Common myeloid progenitor, CD34-positive (primary cell): Measurements from ENCODE around the gene DCAF11.

Source experiments
- CTCF ChIA-PET: fragments of 350-600 bp; sonication (Branson Sonifier 250); formaldehyde crosslinking; loops from one replicate; lab custom pipeline; 2021; ENCODE audit warnings: antibody characterized with exemption; lab: Charles Lee
- POLR2A ChIA-PET: fragments of 350-600 bp; sonication (Branson Sonifier 250); formaldehyde crosslinking; loops from one replicate; lab custom pipeline; 2021; ENCODE audit warnings: antibody characterized with exemption; lab: Charles Lee
- DNase-seq, 3 donors: peaks; one replicate each; pipeline versions ENCODE4 v3.0.0 to v3.0.0-alpha.2; 2013
- H3K27ac ChIP-seq, 2 experiments: 1 replicate in 1 of 2; 2 replicates in 1 of 2; pipeline ENCODE4 v1.7.0; 2013; ENCODE audit warnings: inconsistent platforms in 2 of 2, low read length in 2 of 2, mild to moderate bottlenecking in 2 of 2, low read depth in 1 of 2, moderate library complexity in 1 of 2; ENCODE audit not compliant: severe bottlenecking in 2 of 2, insufficient read depth in 1 of 2, poor library complexity in 1 of 2
- H3K27me3 ChIP-seq, 5 experiments: replicated peaks in 2 of 5; 1 replicate in 3 of 5; 2 replicates in 2 of 5; pipeline versions ENCODE4 v1.6.1 to v1.7.0; 2013; ENCODE audit warnings: low read length in 4 of 5, mild to moderate bottlenecking in 2 of 5, moderate library complexity in 2 of 5, inconsistent platforms in 1 of 5; ENCODE audit not compliant: insufficient read depth in 5 of 5, control insufficient read depth in 4 of 5
- H3K36me3 ChIP-seq, 4 experiments: 1 replicate in 2 of 4; 2 replicates in 2 of 4; pipeline versions ENCODE4 v1.6.1 to v1.7.0; 2013; ENCODE audit warnings: low read length in 3 of 4, control low read depth in 1 of 4, mild to moderate bottlenecking in 1 of 4; ENCODE audit not compliant: control insufficient read depth in 4 of 4, insufficient read depth in 4 of 4
- H3K4me1 ChIP-seq, 4 experiments: 1 replicate in 3 of 4; 2 replicates in 1 of 4; pipeline versions ENCODE4 v1.6.1 to v1.7.1; 2013; ENCODE audit warnings: low read length in 3 of 4, mild to moderate bottlenecking in 3 of 4, control low read depth in 1 of 4, inconsistent platforms in 1 of 4, moderate library complexity in 1 of 4; ENCODE audit not compliant: control insufficient read depth in 4 of 4, insufficient read depth in 4 of 4; ENCODE audit errors: control extremely low read depth in 1 of 4
- H3K4me3 ChIP-seq, 7 experiments: 1 replicate in 4 of 7; 2 replicates in 3 of 7; pipeline versions ENCODE4 v1.5.1 to v1.7.0; 2013; ENCODE audit warnings: mild to moderate bottlenecking in 7 of 7, low read length in 6 of 7, moderate library complexity in 6 of 7, inconsistent platforms in 2 of 7, low read depth in 2 of 7, control low read depth in 1 of 7; ENCODE audit not compliant: insufficient read depth in 4 of 7, control insufficient read depth in 1 of 7; ENCODE audit errors: extremely low read depth in 1 of 7
- H3K9me3 ChIP-seq, 5 experiments: 1 replicate in 4 of 5; 2 replicates in 1 of 5; pipeline versions ENCODE4 v1.6.1 to v1.7.1; 2013; ENCODE audit warnings: low read length in 4 of 5, mild to moderate bottlenecking in 2 of 5, inconsistent platforms in 1 of 5, low read depth in 1 of 5, moderate library complexity in 1 of 5; ENCODE audit not compliant: control insufficient read depth in 4 of 5, insufficient read depth in 2 of 5; ENCODE audit errors: control extremely low read depth in 1 of 5
- WGBS: methylation state at CpG from one replicate; pipeline ENCODE4 v1.1.5; 2013; ENCODE audit not compliant: insufficient coverage; 5-methylcytosine and 5-hydroxymethylcytosine counted together

The DCAF11 gene

GRCh38 chr14:24080142-24080530 is 34.4 kb upstream of the DCAF11 start:
- CTCF ChIA-PET, result interaction anchor here (0.8 to 5.8 kb wide), 10 partner anchors 8 to 66 kb away, joined by 3 to 64 read pairs (median 8); partner anchors contain the start of genes CARMIL3 and PCK2
- peaks cover 7 to 27% (median 26%) of the 10 kb centered on the region in 4 experiments for H3K4me1 ChIP-seq
- no peak overlapping the region for H3K27ac ChIP-seq
- no peak for DNase-seq
- H3K36me3 ChIP-seq, result no peaks in the 10 kb centered on the region
- POLR2A ChIA-PET, result interaction anchor here (0.7 to 1.9 kb wide), 3 partner anchors 9 to 34 kb away, joined by 3 to 7 read pairs (median 3); partner anchors contain the start of genes DCAF11 and NRL
- H3K27me3 ChIP-seq, result peaks cover 0 to 12% (median 7%) of the 10 kb centered on the region in 5 experiments
- 79% methylated on average over 6 of the region's 6 CpGs for WGBS
- no peaks in the 10 kb centered on the region for H3K9me3 ChIP-seq
- H3K4me3 ChIP-seq, result peak overlapping the region in 1 of 7 experiments; percentile 80

- H3K27ac ChIP-seq, result no peak overlapping the region
- WGBS, result under 1% methylated on average over 60 of the region's 74 CpGs
- ChIA-PET POLR2A (interaction anchor here (0.6 to 1.9 kb wide), 5 partner anchors 8 to 33 kb away, joined by 3 to 7 read pairs (median 3); partner anchors contain the start of genes DCAF11 and NRL), CTCF (interaction anchor here (0.9 to 5.8 kb wide), 13 partner anchors 12 to 31 kb away, joined by 3 to 64 read pairs (median 5); partner anchors contain the start of genes CARMIL3 and PCK2)
- no peaks in the 10 kb centered on the region for H3K36me3 ChIP-seq
- peak overlapping the region; percentile 60 to 81 (median 67) for H3K4me3 ChIP-seq
- peak; percentile 43 to 84 (median 80) for DNase-seq
- H3K4me1 ChIP-seq, result peaks cover 7 to 27% (median 26%) of the 10 kb centered on the region in 4 experiments
- no peaks in the 10 kb centered on the region for H3K9me3 ChIP-seq
- peaks cover 0 to 12% (median 7%) of the 10 kb centered on the region in 5 experiments for H3K27me3 ChIP-seq
Measured at GRCh38 chr14:24080888-24081738, 33.5 kb upstream of the DCAF11 start.

- WGBS, result 27% methylated on average over 11 of the region's 26 CpGs
- peaks cover 7 to 27% (median 26%) of the 10 kb centered on the region in 4 experiments for H3K4me1 ChIP-seq
- peak overlapping the region; percentile 60 to 81 (median 67) for H3K4me3 ChIP-seq
- H3K27ac ChIP-seq, result no peak overlapping the region
- H3K27me3 ChIP-seq, result peaks cover 0 to 12% (median 7%) of the 10 kb centered on the region in 5 experiments
- DNase-seq, result no peak
- no peaks in the 10 kb centered on the region for H3K9me3 ChIP-seq
- CTCF ChIA-PET, result interaction anchor here (0.9 to 5.8 kb wide), 9 partner anchors 7 to 32 kb away, joined by 3 to 64 read pairs (median 4); partner anchors contain the start of gene PCK2
- POLR2A ChIA-PET, result interaction anchor here (1.3 kb wide), 1 partner anchor 24 kb away, joined by 3 read pairs; no protein-coding TSS in a partner anchor
- no peaks in the 10 kb centered on the region for H3K36me3 ChIP-seq
Measured at GRCh38 chr14:24081739-24082211, 32.8 kb upstream of the DCAF11 start.

DNA sequence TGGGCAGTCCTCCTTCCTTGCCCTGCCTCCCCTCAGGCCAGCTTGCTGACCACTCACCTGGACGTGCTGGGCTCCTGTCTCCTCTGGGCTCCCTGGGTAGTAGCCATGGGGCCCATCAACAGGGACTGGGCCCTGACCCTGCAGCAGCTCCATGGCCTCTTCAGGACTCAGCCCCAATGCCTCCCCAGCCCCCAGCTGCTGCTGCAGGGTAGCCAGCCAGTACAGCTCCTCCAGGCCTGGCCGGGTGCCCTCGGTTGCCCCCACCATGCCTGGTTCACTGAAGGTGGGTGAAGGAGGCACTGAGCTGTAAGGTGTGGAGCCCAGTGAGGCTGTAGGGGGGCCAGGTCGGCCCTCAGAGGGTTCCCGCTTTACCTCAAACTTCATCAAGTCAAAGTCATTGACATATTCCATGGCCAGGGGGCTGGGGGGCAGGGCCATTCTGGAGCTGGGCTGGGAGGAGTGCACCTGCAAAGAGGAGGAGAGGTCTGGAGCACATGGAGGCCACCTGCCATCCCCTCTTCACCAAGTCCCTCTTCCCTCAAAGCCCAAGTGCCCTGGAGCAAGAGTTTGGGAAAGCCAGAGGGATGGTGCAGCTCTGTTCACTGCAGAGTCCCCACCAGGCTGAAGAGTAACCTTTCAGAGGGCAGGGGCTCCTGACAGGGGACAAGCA is 32.0 kb upstream of the DCAF11 start:
- no peak overlapping the region for H3K4me3 ChIP-seq
- H3K36me3 ChIP-seq, result no peaks in the 10 kb centered on the region
- no peaks in the 10 kb centered on the region for H3K9me3 ChIP-seq
- no peak for DNase-seq
- ChIA-PET POLR2A (no interaction called here), CTCF (interaction anchor here (0.9 to 5.8 kb wide), 10 partner anchors 8 to 49 kb away, joined by 3 to 64 read pairs (median 4); partner anchors contain the start of gene PCK2)
- peaks cover 7 to 27% (median 26%) of the 10 kb centered on the region in 4 experiments for H3K4me1 ChIP-seq
- 100% methylated on average over 3 of the region's 5 CpGs for WGBS
- H3K27ac ChIP-seq, result no peak overlapping the region
- peaks cover 0 to 12% (median 7%) of the 10 kb centered on the region in 5 experiments for H3K27me3 ChIP-seq

- ChIA-PET POLR2A (no interaction called here), CTCF (interaction anchor here (1.6 to 5.8 kb wide), 5 partner anchors 9 to 50 kb away, joined by 3 to 64 read pairs (median 11); partner anchors contain the start of gene PCK2)
- no peak overlapping the region for H3K27ac ChIP-seq
- no peak overlapping the region for H3K4me3 ChIP-seq
- peaks cover 7 to 27% (median 26%) of the 10 kb centered on the region in 4 experiments for H3K4me1 ChIP-seq
- H3K9me3 ChIP-seq, result no peaks in the 10 kb centered on the region
- H3K36me3 ChIP-seq, result no peaks in the 10 kb centered on the region
- H3K27me3 ChIP-seq, result peaks cover 0 to 12% (median 7%) of the 10 kb centered on the region in 5 experiments
- DNase-seq, result no peak
- WGBS, result 100% methylated on average over 3 of the region's 3 CpGs
Measured at GRCh38 chr14:24083462-24083861, 31.1 kb upstream of the DCAF11 start.

DNA sequence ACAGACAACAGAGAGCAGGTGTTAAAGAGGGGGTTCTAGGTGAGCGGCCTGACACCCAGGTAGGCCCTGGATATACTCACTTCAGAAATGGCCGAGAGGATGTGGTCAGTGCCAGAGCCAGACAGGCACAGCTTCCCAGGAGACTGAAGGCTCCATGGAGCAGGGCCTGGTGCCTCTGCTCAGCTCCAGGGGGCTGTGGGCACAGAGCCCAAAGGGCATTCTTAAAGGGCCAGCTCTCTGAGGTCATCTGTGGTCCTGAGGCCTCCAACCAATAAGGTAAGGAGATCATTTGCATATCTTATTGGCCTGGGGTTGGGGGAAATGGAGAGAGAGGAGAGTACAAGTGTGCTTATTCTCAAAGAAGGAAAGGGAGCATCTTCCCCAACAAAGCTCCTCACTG is 30.1 kb upstream of the DCAF11 start:
- ChIA-PET CTCF (interaction anchor here (1.2 to 1.8 kb wide), 8 partner anchors 9 to 30 kb away, joined by 3 to 10 read pairs (median 4); partner anchors contain the start of gene PCK2), POLR2A (no interaction called here)
- DNase-seq, result no peak

More for the DNA sequence above, 30.1 kb upstream of the DCAF11 start:
- Histone ChIP-seq H3K27me3 (peaks cover 0 to 12% (median 7%) of the 10 kb centered on the region in 5 experiments), H3K9me3 (no peaks in the 10 kb centered on the region), H3K27ac (no peak overlapping the region), H3K36me3 (no peaks in the 10 kb centered on the region), H3K4me3 (no peak overlapping the region), H3K4me1 (peaks cover 7 to 25% (median 24%) of the 10 kb centered on the region in 4 experiments)
- WGBS, result 89% methylated on average over 2 of the region's 2 CpGs
